Adrenal gland (tissue), 12 donors: ENCODE data around the gene BAG2. TPM values are rescaled to one million over a fixed set of nuclear protein-coding genes. Genes with fewer than 3 reads are reported as not detected.

Source experiments
- DNase-seq, 7 donors: peaks; one replicate each; pipeline ENCODE4 v3.0.0-alpha.2; 2019 to 2020
- H3K27ac ChIP-seq, 5 donors: fragments of 200-600 bp; sonication (generic) in 4 of 5; 1 replicate in 3 of 5; 2 replicates in 2 of 5; pipeline versions ENCODE4 v1.5.1 to v1.8.0; 2016 to 2020; ENCODE audit warnings: mild to moderate bottlenecking in 1 of 5
- H3K27me3 ChIP-seq: fragments of 200-600 bp; 2 replicates; pipeline ENCODE4 v1.8.0; 2021
- H3K36me3 ChIP-seq, 2 donors: fragments of 200-600 bp; replicated peaks in 1 of 2; 1 replicate in 1 of 2; 2 replicates in 1 of 2; pipeline versions ENCODE4 v1.5.1 to v1.8.0; 2018 to 2022
- H3K4me1 ChIP-seq, 2 donors: fragments of 200-600 bp; replicated peaks in 1 of 2; 1 replicate in 1 of 2; 2 replicates in 1 of 2; pipeline versions ENCODE4 v1.5.1 to v1.8.0; 2018 to 2021
- H3K4me3 ChIP-seq, 4 donors: fragments of 200-600 bp; sonication (generic) in 3 of 4; one replicate each; pipeline ENCODE4 v1.5.1; 2016 to 2018
- H3K9me3 ChIP-seq, 3 donors: fragments of 200-600 bp; sonication (generic) in 1 of 3; replicated peaks in 1 of 3; 1 replicate in 2 of 3; 2 replicates in 1 of 3; pipeline versions ENCODE4 v1.5.1 to v1.8.0; 2016 to 2021
- POLR2A ChIP-seq, 2 donors: fragments of 450-650 bp; IDR thresholded peaks; one replicate each; pipeline ENCODE4 v1.6.1; 2017; ENCODE audit warnings: antibody characterized with exemption in 2 of 2, mild to moderate bottlenecking in 2 of 2, moderate library complexity in 1 of 2
- WGBS, 4 donors: extraction: QIAGEN DNeasy Blood & Tissue Kit in 2 of 4; methylation state at CpG; one replicate each; pipeline versions ENCODE4 v1.1.5 to v1.1.7; 2013 to 2017; 5-methylcytosine and 5-hydroxymethylcytosine counted together
- intact Hi-C, 2 donors: fragments of 100-400 bp; cut with DNase I; formaldehyde crosslinking; loops; one replicate each; pipeline versions ENCODE4 v1.14.1 to v1.15.0; 2022 to 2023
- polyA plus RNA-seq, 3 donors: library from polyadenylated mRNA; stranded (reverse); fragments of 200-250 nt in 2 of 3; fragments of 350-450 nt in 1 of 3; fragmentation: Illumina TruSeq in 1 of 3; extraction: RNeasy Lipid Tissue Mini Kit (QIAGEN cat#74804) in 1 of 3; gene quantifications; one replicate each; pipeline ENCODE4 v1.2.3, GENCODE V29; 2013 to 2014
- total RNA-seq, 9 donors: library from RNA; depleted of rRNA in 4 of 9; stranded (reverse); fragments of >200 nt in 4 of 9; fragments of 120-200 nt in 1 of 9; fragmentation: NEBNext Ultra II Directional in 1 of 9; extraction: Animal tissue kit (Norgen Biotek cat#: 25700) in 1 of 9; gene quantifications; one replicate each; pipeline versions ENCODE4 v1.1.0 to v1.2.4, GENCODE V29; 2013 to 2023
- TF ChIP-seq, protein P1 (sequence below), 6 experiments: fragments of 450-650 bp in 4 of 6; fragments of 200-600 bp in 2 of 6; sonication (generic) in 1 of 6; IDR thresholded peaks; 1 replicate in 5 of 6; 2 replicates in 1 of 6; pipeline versions ENCODE4 v1.5.1 to v1.8.0; 2016 to 2021; ENCODE audit warnings: antibody characterized with exemption in 6 of 6, mild to moderate bottlenecking in 2 of 6, moderate library complexity in 1 of 6
- donor health status: healthy with polysubstance abuse.
- donor health status: Bipolar disorder and iron deficiency.
- donor health status: DM: yes; HTN: yes; CAD: no.
- donor health status: DM: no; HTN: no; CAD: no.
- donor health status: DM: no; HTN: no; CAD: no.
- donor health status: DM: yes; HTN: yes; CAD: no.

The BAG2 gene
- total and polyA plus RNA-seq, 12 donors, result 2.6 to 18.0 (median 7.5) TPM

DNA sequence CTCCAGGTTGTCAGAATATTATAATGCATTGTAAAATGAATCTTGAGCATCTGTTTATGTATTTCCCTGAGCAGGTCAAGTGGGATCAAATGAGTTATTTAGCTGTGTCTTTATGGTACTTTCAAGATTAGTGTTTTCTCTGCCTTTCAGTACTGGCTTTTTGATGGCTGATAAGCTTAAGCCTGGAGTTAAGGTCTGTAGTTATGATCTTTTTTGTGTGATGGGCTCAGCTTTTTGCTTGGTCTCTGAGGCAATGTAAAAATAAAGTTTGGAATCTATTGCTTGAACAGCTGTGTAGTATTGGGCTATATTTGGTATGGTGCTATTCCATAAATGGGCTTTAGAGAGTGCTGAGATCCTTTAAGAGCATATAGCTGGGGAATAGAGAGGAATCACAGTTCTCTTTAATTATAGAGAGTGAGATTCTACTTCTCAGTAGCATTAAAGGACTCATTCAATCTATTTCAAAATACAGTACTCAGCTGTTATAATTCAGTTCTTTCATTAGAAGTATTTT lies 41.4 kb upstream of the BAG2 start:
- Histone ChIP-seq H3K4me3 (no peak overlapping the region), H3K9me3 (no peaks in the 10 kb centered on the region), H3K4me1 (peaks cover 0 to 5% of the 10 kb centered on the region in 2 donors), H3K36me3 (peaks cover 0 to 15% of the 10 kb centered on the region in 2 donors), H3K27ac (no peak overlapping the region), H3K27me3 (no peaks in the 10 kb centered on the region)
- intact Hi-C loops, result no loop called here
- TF ChIP-seq, protein P1, sequence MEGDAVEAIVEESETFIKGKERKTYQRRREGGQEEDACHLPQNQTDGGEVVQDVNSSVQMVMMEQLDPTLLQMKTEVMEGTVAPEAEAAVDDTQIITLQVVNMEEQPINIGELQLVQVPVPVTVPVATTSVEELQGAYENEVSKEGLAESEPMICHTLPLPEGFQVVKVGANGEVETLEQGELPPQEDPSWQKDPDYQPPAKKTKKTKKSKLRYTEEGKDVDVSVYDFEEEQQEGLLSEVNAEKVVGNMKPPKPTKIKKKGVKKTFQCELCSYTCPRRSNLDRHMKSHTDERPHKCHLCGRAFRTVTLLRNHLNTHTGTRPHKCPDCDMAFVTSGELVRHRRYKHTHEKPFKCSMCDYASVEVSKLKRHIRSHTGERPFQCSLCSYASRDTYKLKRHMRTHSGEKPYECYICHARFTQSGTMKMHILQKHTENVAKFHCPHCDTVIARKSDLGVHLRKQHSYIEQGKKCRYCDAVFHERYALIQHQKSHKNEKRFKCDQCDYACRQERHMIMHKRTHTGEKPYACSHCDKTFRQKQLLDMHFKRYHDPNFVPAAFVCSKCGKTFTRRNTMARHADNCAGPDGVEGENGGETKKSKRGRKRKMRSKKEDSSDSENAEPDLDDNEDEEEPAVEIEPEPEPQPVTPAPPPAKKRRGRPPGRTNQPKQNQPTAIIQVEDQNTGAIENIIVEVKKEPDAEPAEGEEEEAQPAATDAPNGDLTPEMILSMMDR (IDR thresholded peaks at IDR 0.05), result no peak
- no peak for TF ChIP-seq POLR2A (IDR thresholded peaks at IDR 0.05)
- DNase-seq, result no peak

DNA sequence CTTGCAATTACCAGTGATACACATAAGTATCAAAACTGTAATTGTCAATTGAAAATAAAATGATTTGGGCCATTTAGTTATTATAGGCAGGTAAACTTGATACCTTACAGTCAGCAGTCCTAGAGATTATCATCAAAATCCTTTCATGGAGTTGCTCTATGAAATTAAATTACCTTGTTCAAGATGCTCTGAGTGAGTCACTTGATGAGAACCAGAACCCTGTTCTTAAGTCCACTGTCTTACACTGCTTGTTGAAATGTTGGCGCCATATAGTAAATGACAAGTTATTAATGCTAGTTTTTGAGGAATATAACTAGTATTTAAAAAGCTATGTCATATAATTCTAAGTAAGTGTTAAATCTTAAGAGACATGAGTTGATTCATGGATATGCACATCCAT lies 37.2 kb upstream of the BAG2 start:
- no peak for DNase-seq
- Histone ChIP-seq H3K4me3 (no peak overlapping the region), H3K36me3 (peaks cover 0 to 15% of the 10 kb centered on the region in 2 donors), H3K27me3 (no peaks in the 10 kb centered on the region), H3K4me1 (peaks cover 0 to 14% of the 10 kb centered on the region in 2 donors), H3K9me3 (no peaks in the 10 kb centered on the region), H3K27ac (no peak overlapping the region)
- TF ChIP-seq, protein P1 (IDR thresholded peaks at IDR 0.05), result no peak
- no peak for TF ChIP-seq POLR2A (IDR thresholded peaks at IDR 0.05)
- intact Hi-C loops, result no loop called here
- 86 to 98% (median 96%) methylated on average over 1 of the region's 1 CpG for WGBS, 4 donors

DNA sequence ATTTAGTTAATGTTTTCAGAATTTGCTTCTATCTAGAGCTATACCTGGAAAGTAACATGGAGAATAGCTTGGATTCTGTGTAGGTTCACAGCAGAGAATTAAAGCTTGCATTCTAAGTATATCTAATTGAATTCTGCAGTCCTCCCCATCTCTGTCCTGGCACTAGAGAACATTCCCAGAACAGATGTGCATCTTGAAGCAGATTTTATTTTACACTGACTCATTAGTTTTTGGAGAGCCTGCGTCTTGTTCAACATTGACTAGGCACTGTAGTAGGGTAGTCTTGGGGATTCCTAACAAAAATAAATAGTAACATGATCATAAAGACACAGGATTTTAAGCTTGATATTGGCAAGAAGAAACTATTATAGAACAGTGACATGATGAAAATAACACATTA lies 36.2 kb upstream of the BAG2 start:
- 69 to 96% (median 85%) methylated on average over 1 of the region's 1 CpG for WGBS, 4 donors
- Histone ChIP-seq H3K36me3 (peaks cover 0 to 15% of the 10 kb centered on the region in 2 donors), H3K27me3 (no peaks in the 10 kb centered on the region), H3K27ac (no peak overlapping the region), H3K4me3 (no peak overlapping the region), H3K9me3 (no peaks in the 10 kb centered on the region), H3K4me1 (peaks cover 0 to 13% of the 10 kb centered on the region in 2 donors)
- no peak for TF ChIP-seq POLR2A (IDR thresholded peaks at IDR 0.05)
- TF ChIP-seq, protein P1 (IDR thresholded peaks at IDR 0.05), result no peak
- intact Hi-C loops, result no loop called here
- DNase-seq, result no peak

DNA sequence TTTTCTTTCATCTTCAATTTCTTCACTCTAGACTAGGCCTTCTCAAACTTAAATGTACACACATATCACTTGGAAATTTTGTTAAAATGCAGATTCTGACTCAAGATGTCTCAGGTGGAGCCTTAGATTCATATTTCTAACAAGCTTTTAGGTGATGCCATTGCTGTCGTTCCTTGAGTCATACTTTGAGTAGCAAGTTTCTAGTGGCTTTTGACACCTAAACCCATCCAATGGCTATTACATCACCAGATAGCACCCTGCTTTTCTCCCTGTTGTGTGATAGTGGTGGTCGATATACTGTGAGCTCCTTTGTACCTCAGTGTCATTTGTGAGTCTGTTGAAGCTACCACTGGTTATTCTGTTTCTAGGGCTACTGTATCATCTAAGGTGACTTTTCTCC lies 34.8 kb upstream of the BAG2 start:
- 81 to 99% (median 93%) methylated on average over 2 of the region's 2 CpGs for WGBS, 4 donors
- Histone ChIP-seq H3K27me3 (no peaks in the 10 kb centered on the region), H3K4me3 (no peak overlapping the region), H3K4me1 (peaks cover 0 to 10% of the 10 kb centered on the region in 2 donors), H3K27ac (no peak overlapping the region), H3K36me3 (peaks cover 0 to 26% of the 10 kb centered on the region in 2 donors), H3K9me3 (no peaks in the 10 kb centered on the region)
- DNase-seq, result no peak
- no peak for TF ChIP-seq POLR2A (IDR thresholded peaks at IDR 0.05)
- TF ChIP-seq, protein P1 (IDR thresholded peaks at IDR 0.05), result no peak
- intact Hi-C loops, result no loop called here
